Peyer's patch (tissue), 4 donors: ENCODE measurements around the gene CRABP2. TPM values are rescaled to one million over a fixed set of nuclear protein-coding genes. Genes with fewer than 3 reads are reported as not detected.
A peak's percentile ranks its signal among the peaks of the same experiment; 100 is the strongest.

Source experiments
- DNase-seq, 3 donors: peaks; one replicate each; pipeline ENCODE4 v3.0.0-alpha.2; 2017 to 2019
- H3K27ac ChIP-seq, 4 donors: fragments of 200-600 bp; sonication (generic); one replicate each; pipeline ENCODE4 v1.5.1; 2016 to 2019
- H3K27me3 ChIP-seq, 2 donors: fragments of 200-600 bp; sonication (generic); one replicate each; pipeline ENCODE4 v1.5.1; 2019
- H3K36me3 ChIP-seq, 3 donors: fragments of 200-600 bp; sonication (generic); one replicate each; pipeline ENCODE4 v1.5.1; 2016 to 2019
- H3K4me1 ChIP-seq, 4 donors: fragments of 200-600 bp; sonication (generic); one replicate each; pipeline ENCODE4 v1.5.1; 2016 to 2019
- H3K4me3 ChIP-seq, 4 donors: fragments of 200-600 bp; sonication (generic); 1 replicate in 3 of 4; 2 replicates in 1 of 4; pipeline ENCODE4 v1.5.1; 2016 to 2019; ENCODE audit warnings: mild to moderate bottlenecking in 1 of 4
- H3K9me3 ChIP-seq, 4 donors: fragments of 200-600 bp; sonication (generic); one replicate each; pipeline ENCODE4 v1.5.1; 2016 to 2019; ENCODE audit warnings: mild to moderate bottlenecking in 1 of 4
- POLR2A ChIP-seq, 2 donors: fragments of 450-650 bp; IDR thresholded peaks; one replicate each; pipeline ENCODE4 v1.5.1; 2017; ENCODE audit warnings: antibody characterized with exemption in 2 of 2, mild to moderate bottlenecking in 2 of 2, moderate library complexity in 2 of 2
- total RNA-seq, 4 donors: library from RNA; depleted of rRNA; stranded (reverse); fragments of >200 nt; gene quantifications; one replicate each; pipeline ENCODE4 v1.1.0, GENCODE V29; 2016
- TF ChIP-seq, protein P1 (sequence below), 6 experiments: fragments of 450-650 bp in 4 of 6; fragments of 200-600 bp in 2 of 6; sonication (generic) in 1 of 6; IDR thresholded peaks; one replicate each; pipeline ENCODE4 v1.5.1; 2017 to 2019; ENCODE audit warnings: antibody characterized with exemption in 6 of 6, mild to moderate bottlenecking in 3 of 6, moderate library complexity in 1 of 6

Gene CRABP2
- total RNA-seq, 4 donors from 2014 or later: 3.6 to 5.0 TPM; not detected in 2

DNA sequence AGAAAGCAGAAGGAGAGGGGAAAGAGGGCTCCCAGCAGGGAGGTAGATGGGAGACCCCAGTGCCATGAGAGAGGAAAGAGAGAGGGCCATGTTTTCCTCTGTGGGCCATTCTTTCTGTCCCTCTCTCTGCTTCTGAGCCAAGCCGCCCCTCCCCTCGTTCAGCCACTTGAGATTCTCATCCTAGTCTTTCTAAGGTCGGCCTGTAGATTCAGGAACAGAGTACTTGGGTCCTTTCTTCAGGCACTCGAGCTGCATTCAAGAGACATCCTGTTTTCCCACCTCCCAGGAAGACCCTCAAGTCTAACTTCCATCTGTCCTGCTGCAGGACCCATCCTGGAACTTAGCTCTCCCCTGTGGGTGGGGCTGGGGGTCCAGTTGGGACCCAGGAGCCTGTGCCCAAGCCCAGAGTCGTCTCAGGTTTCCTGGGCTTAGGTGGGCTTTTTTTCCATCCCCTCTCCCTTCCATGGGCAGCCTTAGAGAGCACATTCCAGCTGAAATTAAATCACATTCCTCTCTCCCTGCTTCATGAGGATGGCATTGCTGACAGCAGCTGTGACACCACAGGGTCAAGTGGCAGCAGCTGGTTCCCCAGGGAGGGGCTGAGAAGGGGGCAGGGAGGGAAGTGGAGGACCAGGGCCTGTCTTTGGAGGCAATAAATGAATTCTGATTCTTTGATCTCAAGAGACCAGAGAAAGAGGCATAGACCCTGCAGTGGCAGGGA, 41.2 kb downstream of the CRABP2 start:
- Histone ChIP-seq H3K9me3 (no peaks in the 10 kb centered on the region), H3K27me3 (no peaks in the 10 kb centered on the region), H3K4me1 (peaks cover 20 to 96% (median 24%) of the 10 kb centered on the region in 4 donors), H3K4me3 (no peak overlapping the region), H3K27ac (peak overlapping the region; percentile 25 to 85 (median 66)), H3K36me3 (no peaks in the 10 kb centered on the region)
- no peak for DNase-seq
- TF ChIP-seq POLR2A (IDR thresholded peaks at IDR 0.05): no peak
- TF ChIP-seq, protein P1, sequence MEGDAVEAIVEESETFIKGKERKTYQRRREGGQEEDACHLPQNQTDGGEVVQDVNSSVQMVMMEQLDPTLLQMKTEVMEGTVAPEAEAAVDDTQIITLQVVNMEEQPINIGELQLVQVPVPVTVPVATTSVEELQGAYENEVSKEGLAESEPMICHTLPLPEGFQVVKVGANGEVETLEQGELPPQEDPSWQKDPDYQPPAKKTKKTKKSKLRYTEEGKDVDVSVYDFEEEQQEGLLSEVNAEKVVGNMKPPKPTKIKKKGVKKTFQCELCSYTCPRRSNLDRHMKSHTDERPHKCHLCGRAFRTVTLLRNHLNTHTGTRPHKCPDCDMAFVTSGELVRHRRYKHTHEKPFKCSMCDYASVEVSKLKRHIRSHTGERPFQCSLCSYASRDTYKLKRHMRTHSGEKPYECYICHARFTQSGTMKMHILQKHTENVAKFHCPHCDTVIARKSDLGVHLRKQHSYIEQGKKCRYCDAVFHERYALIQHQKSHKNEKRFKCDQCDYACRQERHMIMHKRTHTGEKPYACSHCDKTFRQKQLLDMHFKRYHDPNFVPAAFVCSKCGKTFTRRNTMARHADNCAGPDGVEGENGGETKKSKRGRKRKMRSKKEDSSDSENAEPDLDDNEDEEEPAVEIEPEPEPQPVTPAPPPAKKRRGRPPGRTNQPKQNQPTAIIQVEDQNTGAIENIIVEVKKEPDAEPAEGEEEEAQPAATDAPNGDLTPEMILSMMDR (IDR thresholded peaks at IDR 0.05): no peak

DNA sequence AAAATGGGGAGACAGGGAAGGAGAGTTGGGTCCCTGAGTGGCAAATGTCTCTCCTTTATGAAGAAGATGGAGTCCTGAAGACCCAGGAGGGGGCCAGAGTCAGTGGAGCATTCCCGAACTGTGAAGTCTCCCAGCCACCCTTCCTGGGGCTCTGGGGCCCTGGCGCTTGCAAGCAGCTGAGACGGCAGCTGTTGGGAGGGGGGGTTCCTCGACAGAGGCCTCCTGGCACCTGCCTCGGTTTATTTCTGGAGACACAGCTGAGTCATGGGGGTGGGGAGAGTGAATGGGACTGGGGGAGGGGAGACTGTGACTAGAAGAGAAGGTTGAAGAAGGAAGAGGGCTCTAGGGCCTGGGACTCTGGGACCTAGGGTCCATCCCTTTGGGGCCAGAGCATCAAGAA, 42.2 kb downstream of the CRABP2 start:
- no peak for DNase-seq
- Histone ChIP-seq H3K4me3 (no peak overlapping the region), H3K9me3 (no peaks in the 10 kb centered on the region), H3K27ac (peak overlapping the region; percentile 1 to 85 (median 46)), H3K36me3 (no peaks in the 10 kb centered on the region), H3K4me1 (peaks cover 20 to 96% (median 26%) of the 10 kb centered on the region in 4 donors), H3K27me3 (no peaks in the 10 kb centered on the region)
- TF ChIP-seq POLR2A (IDR thresholded peaks at IDR 0.05): no peak
- TF ChIP-seq, protein P1 (IDR thresholded peaks at IDR 0.05): no peak

DNA sequence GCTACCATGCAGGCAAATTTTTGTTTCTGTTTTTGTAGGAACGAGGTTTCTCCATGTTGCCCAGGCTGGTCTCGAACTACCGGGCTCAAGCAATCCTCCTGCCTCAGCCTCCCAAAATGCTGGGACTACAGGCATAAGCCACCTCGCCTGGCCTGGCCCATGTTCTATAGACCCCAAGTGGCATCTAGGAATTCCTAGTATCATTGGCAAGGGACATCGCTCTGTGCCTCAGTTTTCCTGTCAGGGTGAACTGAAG, 42.7 kb downstream of the CRABP2 start:
- H3K36me3 ChIP-seq: no peaks in the 10 kb centered on the region
- no peak for DNase-seq
- TF ChIP-seq, protein P1 (IDR thresholded peaks at IDR 0.05): no peak
- no peak for TF ChIP-seq POLR2A (IDR thresholded peaks at IDR 0.05)
- no peaks in the 10 kb centered on the region for H3K27me3 ChIP-seq
- H3K9me3 ChIP-seq: no peaks in the 10 kb centered on the region
- peaks cover 23 to 96% (median 27%) of the 10 kb centered on the region in 4 donors for H3K4me1 ChIP-seq
- H3K27ac ChIP-seq: peak overlapping the region; percentile 18 to 85 (median 46)
- no peak overlapping the region for H3K4me3 ChIP-seq

DNA sequence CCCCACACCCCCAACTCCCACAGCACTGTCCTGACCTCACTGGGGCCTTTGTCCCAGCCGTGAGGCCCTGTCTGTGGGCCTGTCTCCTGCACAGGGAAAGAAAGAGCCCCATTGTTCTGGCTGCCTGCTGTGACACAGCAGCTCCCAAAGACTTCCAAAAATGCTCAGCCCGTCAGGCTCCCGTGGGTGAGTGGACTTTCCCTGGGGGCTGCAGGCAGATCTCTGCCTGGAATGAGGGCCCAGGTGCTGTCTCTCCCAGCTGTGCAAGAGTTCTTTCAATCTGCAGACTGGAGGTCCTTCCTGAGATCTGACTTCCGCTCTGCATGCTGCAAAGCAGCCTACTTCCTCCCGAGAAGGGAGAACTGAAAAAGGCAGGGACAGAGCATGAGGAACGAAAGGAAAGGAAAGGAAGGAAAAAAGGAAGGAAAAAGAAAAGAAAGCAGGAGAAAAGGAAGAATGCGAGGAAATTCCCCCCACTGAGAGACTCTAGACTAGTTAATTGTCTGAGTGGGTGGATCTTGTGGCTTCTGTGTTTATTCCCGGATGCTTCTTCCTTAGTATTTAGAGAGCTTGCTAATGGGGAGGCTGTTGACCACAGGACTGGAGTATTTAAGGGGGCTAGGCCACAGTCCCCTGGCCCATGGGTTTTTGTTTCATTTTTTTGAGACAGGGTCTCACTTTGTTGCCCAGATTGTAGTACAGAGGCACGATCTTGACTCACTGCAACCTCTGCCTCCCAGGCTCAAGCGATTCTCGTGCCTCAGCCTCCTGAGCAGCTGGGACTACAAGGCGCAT, 43.2 kb downstream of the CRABP2 start:
- no peak for TF ChIP-seq POLR2A (IDR thresholded peaks at IDR 0.05)
- TF ChIP-seq, protein P1 (IDR thresholded peaks at IDR 0.05): no peak
- no peak overlapping the region for H3K4me3 ChIP-seq
- H3K9me3 ChIP-seq: no peaks in the 10 kb centered on the region
- DNase-seq: no peak
- peaks cover 28 to 97% (median 29%) of the 10 kb centered on the region in 4 donors for H3K4me1 ChIP-seq
- no peaks in the 10 kb centered on the region for H3K27me3 ChIP-seq
- no peaks in the 10 kb centered on the region for H3K36me3 ChIP-seq
- H3K27ac ChIP-seq: peak overlapping the region; percentile 67 to 92 (median 82)

DNA sequence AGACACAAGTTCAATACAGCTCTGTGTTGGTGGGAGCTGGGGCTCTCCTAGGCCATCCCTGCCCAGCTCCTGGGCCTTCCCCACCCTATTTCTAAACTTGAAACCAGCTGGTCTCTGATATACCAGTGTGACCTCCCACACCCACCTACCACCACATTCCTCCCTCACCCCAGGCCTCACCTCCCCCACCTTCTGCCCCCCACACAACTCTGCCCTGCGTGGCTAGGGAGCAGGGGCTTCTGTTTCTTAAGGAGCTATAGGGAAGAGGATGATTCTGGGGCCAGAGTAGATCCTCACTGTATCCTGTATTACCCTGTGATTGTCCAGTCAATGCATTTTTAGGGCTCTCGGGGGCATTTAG, 44.7 kb downstream of the CRABP2 start:
- no peaks in the 10 kb centered on the region for H3K36me3 ChIP-seq
- H3K9me3 ChIP-seq: no peaks in the 10 kb centered on the region
- TF ChIP-seq POLR2A (IDR thresholded peaks at IDR 0.05): no peak
- TF ChIP-seq, protein P1 (IDR thresholded peaks at IDR 0.05): no peak
- peak overlapping the region in 3 of 4 donors; percentile 21 to 58 (median 54) for H3K4me3 ChIP-seq
- DNase-seq: no peak
- H3K27ac ChIP-seq: peak overlapping the region; percentile 67 to 92 (median 82)
- peaks cover 28 to 90% (median 34%) of the 10 kb centered on the region in 4 donors for H3K4me1 ChIP-seq
- no peaks in the 10 kb centered on the region for H3K27me3 ChIP-seq
